Activated CD4-positive, alpha-beta T cell treated with anti-CD3 and anti-CD28 coated beads for 36 hours (primary cell): ENCODE measurements around the gene HES5. TPM values are rescaled to one million over a fixed set of nuclear protein-coding genes. Genes with fewer than 3 reads are reported as not detected.

Experiments used
- ATAC-seq: fragments of 200-7000 bp; cut with Tn5 transposase; one replicate; pipeline ENCODE4 v1.10.0; 2021; ENCODE audit warnings: mild to moderate bottlenecking, moderate library complexity
- CTCF ChIA-PET: fragments of 350-600 bp; sonication (Branson Sonifier 250); formaldehyde crosslinking; loops from one replicate; lab custom pipeline; 2021; ENCODE audit warnings: antibody characterized with exemption; lab: Charles Lee
- POLR2A ChIA-PET: fragments of 350-600 bp; sonication (Branson Sonifier 250); formaldehyde crosslinking; loops from one replicate; lab custom pipeline; 2021; ENCODE audit warnings: antibody characterized with exemption, inconsistent platforms; lab: Charles Lee
- DNase-seq: peaks from one replicate; pipeline ENCODE4 v3.0.0-alpha.2; 2020
- H3K27ac Mint-ChIP-seq: one replicate; pipeline ENCODE4 v1.8.0; 2021; ENCODE audit warnings: mixed read lengths
- H3K27me3 Mint-ChIP-seq: one replicate; pipeline ENCODE4 v1.8.0; 2021; ENCODE audit warnings: mixed read lengths
- H3K36me3 Mint-ChIP-seq: one replicate; pipeline ENCODE4 v1.8.0; 2021; ENCODE audit warnings: low read depth, mixed read lengths
- H3K4me1 Mint-ChIP-seq: one replicate; pipeline ENCODE4 v1.8.0; 2021; ENCODE audit warnings: mixed read lengths
- H3K4me3 Mint-ChIP-seq: one replicate; pipeline ENCODE4 v1.8.0; 2021; ENCODE audit warnings: mild to moderate bottlenecking, moderate library complexity, mixed read lengths
- H3K9me3 Mint-ChIP-seq: one replicate; pipeline ENCODE4 v1.8.0; 2021; ENCODE audit warnings: low read depth, mixed read lengths
- intact Hi-C, 2 experiments: fragments of 100-400 bp; cut with DNase I in 1 of 2; cut with micrococcal nuclease in 1 of 2; formaldehyde crosslinking; loops; one replicate each; pipeline versions ENCODE4 v1.14.2 to v1.15.1; 2022 to 2024; cut with DNase I, micrococcal nuclease
- total RNA-seq, 2 experiments: library from RNA; stranded (reverse); gene quantifications; one replicate each; pipeline ENCODE4 v1.2.3, GENCODE V29; 2021

HES5 gene
- total RNA-seq, 2 experiments from 2014 or later, result 0.14 TPM; not detected in 1

DNA sequence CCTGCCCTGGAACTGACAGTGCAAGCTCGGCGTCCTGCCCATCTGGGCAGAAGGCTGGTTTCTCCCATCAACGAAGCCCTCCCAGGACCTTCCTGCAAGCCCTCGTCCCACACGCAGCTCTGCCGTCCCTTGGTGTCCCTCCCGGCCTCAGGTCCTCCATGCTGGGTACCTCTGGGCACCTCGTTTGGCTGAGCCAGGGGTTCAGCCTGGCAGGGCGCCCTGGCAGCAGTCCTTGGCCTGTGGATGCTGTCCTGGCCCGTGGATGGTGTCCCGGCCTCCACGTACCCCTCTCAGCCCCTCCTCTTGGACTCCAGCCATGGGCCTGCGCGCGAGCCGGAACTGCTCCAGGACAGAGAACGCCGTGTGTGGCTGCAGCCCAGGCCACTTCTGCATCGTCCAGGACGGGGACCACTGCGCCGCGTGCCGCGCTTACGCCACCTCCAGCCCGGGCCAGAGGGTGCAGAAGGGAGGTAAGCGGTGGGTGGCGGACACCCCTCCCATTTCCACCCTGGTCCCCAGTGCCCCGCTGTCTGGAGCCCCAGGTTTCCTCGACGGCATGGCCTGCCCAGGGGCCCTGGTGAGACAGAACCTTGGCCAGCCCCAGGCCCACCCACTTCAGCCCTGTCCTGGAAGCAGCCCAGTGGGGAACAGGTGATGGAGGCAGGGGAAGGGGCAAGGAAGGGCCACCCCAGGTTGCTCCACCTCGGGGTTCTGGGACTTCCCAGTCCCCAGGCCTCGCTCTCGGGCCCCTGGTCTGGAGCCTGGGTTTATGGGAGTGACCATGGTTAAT lies 29.6 kb upstream of the HES5 start:
- ATAC-seq, result no peak
- H3K4me1 Mint-ChIP-seq, result peaks cover 29% of the 10 kb centered on the region
- no peak overlapping the region for H3K4me3 Mint-ChIP-seq
- intact Hi-C loops, result loop anchor here in 1 of 2 experiments (5.0 kb wide), 1 partner anchor 228 kb away; no protein-coding TSS in a partner anchor
- POLR2A ChIA-PET, result interaction anchor here (0.6 kb wide), 1 partner anchor 11 kb away, joined by 4 read pairs; no protein-coding TSS in a partner anchor
- H3K27me3 Mint-ChIP-seq, result no peaks in the 10 kb centered on the region
- DNase-seq, result no peak
- H3K36me3 Mint-ChIP-seq, result peaks cover 35% of the 10 kb centered on the region
- CTCF ChIA-PET, result interaction anchor here (1.0 kb wide), 1 partner anchor 11 kb away, joined by 3 read pairs; no protein-coding TSS in a partner anchor
- H3K9me3 Mint-ChIP-seq, result no peaks in the 10 kb centered on the region
- H3K27ac Mint-ChIP-seq, result no peak overlapping the region

- intact Hi-C loops, result loop anchor here in 1 of 2 experiments (5.0 kb wide), 1 partner anchor 228 kb away; no protein-coding TSS in a partner anchor
- ChIA-PET POLR2A (no interaction called here), CTCF (no interaction called here)
- peak overlapping the region; percentile 63 for H3K27ac Mint-ChIP-seq
- H3K36me3 Mint-ChIP-seq, result peaks cover 37% of the 10 kb centered on the region
- no peak for DNase-seq
- H3K9me3 Mint-ChIP-seq, result no peaks in the 10 kb centered on the region
- H3K4me3 Mint-ChIP-seq, result peak overlapping the region; percentile 45
- no peak for ATAC-seq
- no peaks in the 10 kb centered on the region for H3K27me3 Mint-ChIP-seq
- peaks cover 36% of the 10 kb centered on the region for H3K4me1 Mint-ChIP-seq
Observed at GRCh38 chr1:2558861-2559260, 28.8 kb upstream of the HES5 start.

DNA sequence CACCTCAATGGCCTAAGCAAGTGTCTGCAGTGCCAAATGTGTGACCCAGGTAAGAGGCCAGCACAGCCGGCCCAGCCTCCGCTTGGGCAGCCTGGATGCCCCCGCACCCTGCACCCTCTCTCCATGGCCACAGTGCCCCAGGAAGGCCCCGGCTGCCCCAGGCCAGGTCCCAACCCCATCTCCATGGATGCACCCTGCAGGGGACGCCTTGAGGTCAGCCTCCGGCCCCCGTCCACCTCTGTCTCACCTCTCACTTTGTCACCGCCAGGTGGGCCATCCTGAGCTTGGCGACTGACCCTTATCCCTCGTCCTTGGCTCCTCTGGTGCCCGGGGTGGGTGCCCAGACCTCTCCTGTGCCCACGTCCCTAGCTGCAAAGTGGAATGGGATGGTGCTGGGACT lies 28.4 kb upstream of the HES5 start:
- Mint-ChIP-seq H3K27me3 (no peaks in the 10 kb centered on the region), H3K9me3 (no peaks in the 10 kb centered on the region), H3K4me1 (peaks cover 39% of the 10 kb centered on the region), H3K27ac (peak overlapping the region; percentile 63), H3K36me3 (peaks cover 37% of the 10 kb centered on the region), H3K4me3 (peak overlapping the region; percentile 98)
- DNase-seq (no peak), ATAC-seq (no peak)
- POLR2A ChIA-PET, result no interaction called here
- intact Hi-C loops, result loop anchor here in 1 of 2 experiments (5.0 kb wide), 1 partner anchor 229 kb away; no protein-coding TSS in a partner anchor
- CTCF ChIA-PET, result no interaction called here

DNA sequence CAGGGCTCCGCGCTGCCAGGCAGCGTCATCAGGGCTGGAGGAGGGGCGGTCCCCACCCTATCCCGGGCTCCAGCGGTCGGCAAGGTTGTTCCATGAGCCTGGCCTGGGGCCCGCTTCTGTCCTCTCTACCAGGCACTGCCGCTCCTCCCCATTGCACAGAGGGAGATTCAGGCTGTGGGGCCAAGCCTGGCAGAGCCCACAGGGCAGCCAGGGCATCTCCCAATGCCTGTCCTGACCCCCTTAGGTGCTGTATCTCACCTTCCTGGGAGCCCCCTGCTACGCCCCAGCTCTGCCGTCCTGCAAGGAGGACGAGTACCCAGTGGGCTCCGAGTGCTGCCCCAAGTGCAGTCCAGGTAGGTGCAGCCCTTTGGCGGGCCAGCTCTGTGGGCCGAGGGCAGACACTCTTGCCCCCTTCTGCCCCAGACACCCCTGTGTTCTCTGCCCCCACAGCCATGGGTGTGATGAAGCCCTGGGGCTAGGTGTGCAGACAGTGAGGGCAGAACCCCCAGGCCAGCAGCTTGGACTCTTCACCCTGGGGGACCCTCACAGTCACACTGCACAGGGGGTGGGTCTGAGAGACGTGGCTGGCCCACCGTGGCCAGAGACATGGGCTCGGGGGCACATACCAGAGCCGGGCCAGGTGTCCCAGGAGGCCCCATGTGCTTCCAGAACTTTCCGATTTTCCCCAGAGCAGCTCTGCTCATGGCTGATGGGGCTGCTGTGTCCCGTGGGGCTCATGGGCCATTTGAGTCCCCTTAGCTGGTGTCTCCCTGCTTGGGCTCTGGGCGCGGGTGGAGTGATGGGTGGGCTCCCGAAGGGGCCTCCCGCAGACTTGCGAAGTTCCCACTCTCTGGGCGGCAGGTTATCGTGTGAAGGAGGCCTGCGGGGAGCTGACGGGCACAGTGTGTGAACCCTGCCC lies 27.7 kb upstream of the HES5 start:
- ChIA-PET CTCF (interaction anchor here (0.6 to 3.6 kb wide), 2 partner anchors 27 to 541 kb away, joined by 3 to 25 read pairs; partner anchors contain the start of gene PRXL2B), POLR2A (interaction anchor here (2.2 kb wide), 1 partner anchor 27 kb away, joined by 23 read pairs; the partner anchor contains the start of gene PRXL2B)
- no peak for ATAC-seq
- Mint-ChIP-seq H3K9me3 (no peaks in the 10 kb centered on the region), H3K36me3 (peaks cover 35% of the 10 kb centered on the region), H3K4me1 (peaks cover 39% of the 10 kb centered on the region), H3K27ac (peak overlapping the region; percentile 98), H3K27me3 (no peaks in the 10 kb centered on the region), H3K4me3 (peak overlapping the region; percentile 98)
- no peak for DNase-seq
- intact Hi-C loops, result loop anchor here (2.0 to 5.0 kb wide), 3 partner anchors 85 to 230 kb away; no protein-coding TSS in a partner anchor

DNA sequence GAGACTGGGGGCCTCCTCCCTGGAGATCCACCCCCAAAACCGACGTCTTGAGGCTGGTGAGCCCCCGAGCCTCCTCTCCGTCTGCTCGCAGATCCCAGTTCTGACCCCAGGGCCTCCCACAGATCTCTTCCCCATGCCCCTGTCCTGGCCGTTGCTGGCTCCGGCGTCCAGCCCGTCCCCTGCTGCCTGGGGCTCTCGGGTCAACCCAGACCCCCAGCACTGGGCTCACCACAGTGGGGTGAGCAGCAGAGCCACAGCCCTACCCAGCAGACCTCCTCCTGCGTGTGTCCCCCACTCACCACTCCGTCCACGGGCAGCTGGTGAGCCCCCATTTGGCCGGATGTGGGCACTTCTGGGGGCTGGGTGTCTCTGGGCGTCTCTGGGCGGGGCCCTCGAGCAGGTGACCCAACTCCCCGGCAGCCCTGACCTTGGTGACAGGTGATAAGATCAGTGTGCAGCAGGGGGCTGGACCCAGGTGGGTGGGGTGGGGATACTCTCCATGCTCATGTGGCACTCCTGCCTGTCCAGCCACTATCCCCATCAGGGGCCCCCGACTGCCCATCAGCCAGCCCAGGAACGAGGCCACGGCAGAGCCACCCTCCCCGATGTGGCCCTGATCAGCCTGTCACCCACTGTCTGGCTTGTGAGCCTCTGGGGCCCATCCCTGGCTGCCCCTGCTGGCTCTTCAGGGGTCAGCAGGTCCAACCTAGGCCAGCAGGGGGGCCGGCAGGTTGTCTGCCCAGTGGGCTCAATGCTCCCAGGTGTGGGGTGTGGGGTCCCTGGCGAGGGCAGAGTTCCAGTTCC lies 26.8 kb upstream of the HES5 start:
- H3K4me1 Mint-ChIP-seq, result peaks cover 39% of the 10 kb centered on the region
- H3K36me3 Mint-ChIP-seq, result peaks cover 35% of the 10 kb centered on the region
- H3K9me3 Mint-ChIP-seq, result no peaks in the 10 kb centered on the region
- peak overlapping the region; percentile 98 for H3K4me3 Mint-ChIP-seq
- ChIA-PET POLR2A (interaction anchor here (0.6 to 2.2 kb wide), 4 partner anchors 9 to 31 kb away, joined by 3 to 23 read pairs (median 8); partner anchors contain the start of gene PRXL2B), CTCF (interaction anchor here (0.6 to 3.6 kb wide), 7 partner anchors 10 to 542 kb away, joined by 3 to 25 read pairs (median 4); partner anchors contain the start of genes PANK4 and PRXL2B)
- ATAC-seq, result peak; percentile 1
- intact Hi-C loops, result loop anchor here (1.0 to 5.0 kb wide), 8 partner anchors 9 to 230 kb away; partner anchors contain the start of gene PRXL2B (in 1 of the 2)
- H3K27ac Mint-ChIP-seq, result peak overlapping the region; percentile 98
- H3K27me3 Mint-ChIP-seq, result no peaks in the 10 kb centered on the region
- DNase-seq, result peak; percentile 58

- peak within 1 kb of the TSS; percentile 98 for H3K27ac Mint-ChIP-seq
- H3K27me3 Mint-ChIP-seq, result no peaks in the 10 kb centered on the region
- peak; percentile 85 for DNase-seq
- POLR2A ChIA-PET, result interaction anchor here (0.6 to 2.2 kb wide), 6 partner anchors 9 to 31 kb away, joined by 3 to 23 read pairs (median 4); partner anchors contain the start of gene PRXL2B
- CTCF ChIA-PET, result interaction anchor here (0.6 to 3.6 kb wide), 6 partner anchors 9 to 255 kb away, joined by 3 to 25 read pairs (median 4); partner anchors contain the start of genes PANK4 and PRXL2B
- H3K4me3 Mint-ChIP-seq, result peak within 1 kb of the TSS; percentile 98
- ATAC-seq, result peak; percentile 61
- H3K4me1 Mint-ChIP-seq, result peaks cover 36% of the 10 kb centered on the region
- H3K9me3 Mint-ChIP-seq, result no peaks in the 10 kb centered on the region
- intact Hi-C loops, result loop anchor here (1.0 to 5.0 kb wide), 8 partner anchors 8 to 231 kb away; partner anchors contain the start of gene PRXL2B (in 1 of the 2)
- H3K36me3 Mint-ChIP-seq, result peaks cover 32% of the 10 kb centered on the region
Observed at GRCh38 chr1:2556277-2556677, 26.2 kb upstream of the HES5 start, which contains the start of gene TNFRSF14. TSS of gene TNFRSF14 (plus strand) at chr1:2556371. CDS start at chr1:2556665, 294 bp downstream.

- H3K4me1 Mint-ChIP-seq, result peaks cover 34% of the 10 kb centered on the region
- peak overlapping the region; percentile 98 for H3K27ac Mint-ChIP-seq
- H3K9me3 Mint-ChIP-seq, result no peaks in the 10 kb centered on the region
- no peaks in the 10 kb centered on the region for H3K27me3 Mint-ChIP-seq
- peak overlapping the region; percentile 98 for H3K4me3 Mint-ChIP-seq
- H3K36me3 Mint-ChIP-seq, result peaks cover 30% of the 10 kb centered on the region
- ATAC-seq (peak; percentile 74), DNase-seq (peak; percentile 92)
- ChIA-PET POLR2A (interaction anchor here (0.6 to 2.2 kb wide), 5 partner anchors 8 to 29 kb away, joined by 3 to 23 read pairs (median 5); partner anchors contain the start of gene PRXL2B), CTCF (interaction anchor here (1.1 to 3.6 kb wide), 5 partner anchors 8 to 30 kb away, joined by 3 to 25 read pairs (median 4); partner anchors contain the start of genes PANK4 and PRXL2B)
- intact Hi-C loops, result loop anchor here (1.0 to 5.0 kb wide), 8 partner anchors 7 to 232 kb away; partner anchors contain the start of gene PRXL2B (in 1 of the 2)
Observed at GRCh38 chr1:2555634-2556276, 25.7 kb upstream of the HES5 start.

- CTCF ChIA-PET, result interaction anchor here (3.6 kb wide), 1 partner anchor 30 kb away, joined by 25 read pairs; the partner anchor contains the start of gene PRXL2B
- Mint-ChIP-seq H3K36me3 (peaks cover 28% of the 10 kb centered on the region), H3K4me1 (peaks cover 35% of the 10 kb centered on the region), H3K27ac (peak overlapping the region; percentile 98), H3K9me3 (no peaks in the 10 kb centered on the region), H3K4me3 (peak overlapping the region; percentile 98), H3K27me3 (no peaks in the 10 kb centered on the region)
- POLR2A ChIA-PET, result no interaction called here
- peak; percentile 79 for DNase-seq
- intact Hi-C loops, result loop anchor here in 1 of 2 experiments (5.0 kb wide), 1 partner anchor 232 kb away; no protein-coding TSS in a partner anchor
- peak; percentile 28 for ATAC-seq
Observed at GRCh38 chr1:2554621-2555387, 24.7 kb upstream of the HES5 start.
